Ishikawa (cell line): ENCODE data around the gene CDK1.

ENCODE experiments used
- CEBPB ChIP-seq: IDR thresholded peaks from 2 replicates; pipeline ENCODE4 v1.6.1; 2012
- CREB1 ChIP-seq: IDR thresholded peaks from 2 replicates; pipeline ENCODE4 v1.6.1; 2012; ENCODE audit warnings: low read depth
- EGR1 ChIP-seq: IDR thresholded peaks from 2 replicates; pipeline ENCODE4 v1.6.1; 2012
- EP300 ChIP-seq: IDR thresholded peaks from 2 replicates; pipeline ENCODE4 v1.6.1; 2012; ENCODE audit warnings: borderline replicate concordance
- FOXM1 ChIP-seq: IDR thresholded peaks from 2 replicates; pipeline ENCODE4 v1.6.1; 2012; ENCODE audit warnings: low read depth, borderline replicate concordance
- NFIC ChIP-seq: IDR thresholded peaks from 2 replicates; pipeline ENCODE4 v1.6.1; 2012
- RAD21 ChIP-seq: IDR thresholded peaks from 2 replicates; pipeline ENCODE4 v1.6.1; 2012; ENCODE audit warnings: low read depth
- TAF1 ChIP-seq: IDR thresholded peaks from 2 replicates; pipeline ENCODE4 v1.6.1; 2012; ENCODE audit warnings: low read depth, mild to moderate bottlenecking
- TCF12 ChIP-seq: IDR thresholded peaks from 2 replicates; pipeline ENCODE4 v1.6.1; 2012; ENCODE audit warnings: low read depth
- TEAD4 ChIP-seq: IDR thresholded peaks from 2 replicates; pipeline ENCODE4 v1.6.1; 2012
- YY1 ChIP-seq: IDR thresholded peaks from 2 replicates; pipeline ENCODE4 v1.6.1; 2012; ENCODE audit warnings: low read depth
- ZBTB7A ChIP-seq: IDR thresholded peaks from 2 replicates; pipeline ENCODE4 v1.6.1; 2012; ENCODE audit warnings: low read depth
- TF ChIP-seq, protein P1 (sequence below): IDR thresholded peaks from 2 replicates; pipeline ENCODE4 v1.6.1; 2012
- TF ChIP-seq, protein P2 (sequence below): IDR thresholded peaks from 2 replicates; pipeline ENCODE4 v1.6.1; 2012
- TF ChIP-seq, protein P3 (sequence below): IDR thresholded peaks from 2 replicates; pipeline ENCODE4 v1.6.1; 2012; ENCODE audit warnings: low read depth, mild to moderate bottlenecking

Gene CDK1

DNA sequence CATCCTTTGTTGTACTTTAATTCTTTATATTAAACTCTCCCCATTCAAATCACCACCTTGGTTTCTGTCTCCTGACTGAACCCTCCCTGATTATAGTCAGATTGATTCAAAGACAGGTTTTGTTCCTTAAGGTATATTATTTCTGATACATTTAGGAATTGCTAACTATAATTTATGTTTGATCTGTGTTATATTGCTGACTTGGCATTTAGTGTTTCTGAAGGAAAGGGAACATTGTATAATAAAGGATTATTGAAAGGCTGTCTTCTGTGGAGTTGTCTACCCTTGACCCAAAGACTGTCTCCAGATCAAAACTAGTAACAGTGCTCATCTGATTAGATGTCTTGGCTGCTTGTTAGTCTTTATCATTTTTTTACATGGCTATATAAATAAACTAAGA lies 10.3 kb downstream of the CDK1 start:
- no peak for TF ChIP-seq FOXM1
- no peak for TF ChIP-seq TAF1
- no peak for TF ChIP-seq NFIC
- no peak for TF ChIP-seq YY1
- no peak for TF ChIP-seq CEBPB
- no peak for TF ChIP-seq CREB1
- no peak for TF ChIP-seq EP300
- no peak for TF ChIP-seq RAD21

DNA sequence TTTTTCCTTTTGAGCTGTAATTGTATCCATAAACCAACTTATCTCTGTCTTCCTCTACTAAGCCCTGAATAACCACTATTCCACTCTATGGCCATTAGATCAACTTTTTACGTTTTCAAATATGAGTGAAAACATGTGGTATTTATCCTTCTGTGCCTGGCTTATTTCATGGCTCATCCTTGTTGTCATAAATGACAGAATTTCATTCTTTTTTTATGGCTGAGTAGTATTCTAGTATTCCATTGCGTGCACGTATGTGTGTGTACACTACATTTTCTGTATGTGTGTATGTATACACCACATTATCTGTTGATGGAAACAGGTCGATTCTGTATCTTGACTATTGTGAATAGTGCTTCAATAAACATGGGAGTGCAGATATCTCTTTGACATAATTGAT lies 11.1 kb downstream of the CDK1 start:
- TF ChIP-seq RAD21, result no peak
- no peak for TF ChIP-seq EGR1
- no peak for TF ChIP-seq TEAD4
- TF ChIP-seq EP300, result no peak
- TF ChIP-seq FOXM1, result no peak
- no peak for TF ChIP-seq CREB1
- TF ChIP-seq, protein P1, sequence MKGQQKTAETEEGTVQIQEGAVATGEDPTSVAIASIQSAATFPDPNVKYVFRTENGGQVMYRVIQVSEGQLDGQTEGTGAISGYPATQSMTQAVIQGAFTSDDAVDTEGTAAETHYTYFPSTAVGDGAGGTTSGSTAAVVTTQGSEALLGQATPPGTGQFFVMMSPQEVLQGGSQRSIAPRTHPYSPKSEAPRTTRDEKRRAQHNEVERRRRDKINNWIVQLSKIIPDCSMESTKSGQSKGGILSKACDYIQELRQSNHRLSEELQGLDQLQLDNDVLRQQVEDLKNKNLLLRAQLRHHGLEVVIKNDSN, result no peak
- TF ChIP-seq YY1, result no peak
- no peak for TF ChIP-seq ZBTB7A
- no peak for TF ChIP-seq CEBPB
- TF ChIP-seq, protein P2, sequence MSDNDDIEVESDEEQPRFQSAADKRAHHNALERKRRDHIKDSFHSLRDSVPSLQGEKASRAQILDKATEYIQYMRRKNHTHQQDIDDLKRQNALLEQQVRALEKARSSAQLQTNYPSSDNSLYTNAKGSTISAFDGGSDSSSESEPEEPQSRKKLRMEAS, result no peak
- no peak for TF ChIP-seq NFIC
- no peak for TF ChIP-seq TCF12
- TF ChIP-seq, protein P3, sequence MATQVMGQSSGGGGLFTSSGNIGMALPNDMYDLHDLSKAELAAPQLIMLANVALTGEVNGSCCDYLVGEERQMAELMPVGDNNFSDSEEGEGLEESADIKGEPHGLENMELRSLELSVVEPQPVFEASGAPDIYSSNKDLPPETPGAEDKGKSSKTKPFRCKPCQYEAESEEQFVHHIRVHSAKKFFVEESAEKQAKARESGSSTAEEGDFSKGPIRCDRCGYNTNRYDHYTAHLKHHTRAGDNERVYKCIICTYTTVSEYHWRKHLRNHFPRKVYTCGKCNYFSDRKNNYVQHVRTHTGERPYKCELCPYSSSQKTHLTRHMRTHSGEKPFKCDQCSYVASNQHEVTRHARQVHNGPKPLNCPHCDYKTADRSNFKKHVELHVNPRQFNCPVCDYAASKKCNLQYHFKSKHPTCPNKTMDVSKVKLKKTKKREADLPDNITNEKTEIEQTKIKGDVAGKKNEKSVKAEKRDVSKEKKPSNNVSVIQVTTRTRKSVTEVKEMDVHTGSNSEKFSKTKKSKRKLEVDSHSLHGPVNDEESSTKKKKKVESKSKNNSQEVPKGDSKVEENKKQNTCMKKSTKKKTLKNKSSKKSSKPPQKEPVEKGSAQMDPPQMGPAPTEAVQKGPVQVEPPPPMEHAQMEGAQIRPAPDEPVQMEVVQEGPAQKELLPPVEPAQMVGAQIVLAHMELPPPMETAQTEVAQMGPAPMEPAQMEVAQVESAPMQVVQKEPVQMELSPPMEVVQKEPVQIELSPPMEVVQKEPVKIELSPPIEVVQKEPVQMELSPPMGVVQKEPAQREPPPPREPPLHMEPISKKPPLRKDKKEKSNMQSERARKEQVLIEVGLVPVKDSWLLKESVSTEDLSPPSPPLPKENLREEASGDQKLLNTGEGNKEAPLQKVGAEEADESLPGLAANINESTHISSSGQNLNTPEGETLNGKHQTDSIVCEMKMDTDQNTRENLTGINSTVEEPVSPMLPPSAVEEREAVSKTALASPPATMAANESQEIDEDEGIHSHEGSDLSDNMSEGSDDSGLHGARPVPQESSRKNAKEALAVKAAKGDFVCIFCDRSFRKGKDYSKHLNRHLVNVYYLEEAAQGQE, result no peak
- no peak for TF ChIP-seq TAF1

DNA sequence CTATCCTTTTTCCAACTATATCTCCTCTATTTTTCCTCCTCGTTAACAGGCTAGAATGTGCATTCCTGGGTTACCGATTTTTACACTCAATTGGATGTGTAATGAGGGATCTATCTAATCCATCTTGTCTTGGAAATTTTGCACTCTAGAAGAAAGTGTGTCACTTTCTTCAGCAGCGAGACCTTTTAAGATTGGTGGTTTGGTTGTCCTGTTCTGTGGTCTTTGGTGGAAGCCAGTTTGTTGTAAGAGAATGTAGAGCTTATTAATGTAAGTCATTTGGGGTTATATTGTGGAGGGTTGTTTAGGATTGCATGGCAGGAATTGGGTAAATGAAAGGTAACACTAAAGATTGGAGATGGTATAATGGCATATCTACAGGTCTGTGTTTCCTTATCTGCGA lies 16.7 kb downstream of the CDK1 start:
- TF ChIP-seq YY1 (no peak), RAD21 (no peak), TAF1 (no peak), TCF12 (no peak), NFIC (no peak), ZBTB7A (no peak)
- TF ChIP-seq, protein P3, result no peak
- TF ChIP-seq, protein P2, result no peak

DNA sequence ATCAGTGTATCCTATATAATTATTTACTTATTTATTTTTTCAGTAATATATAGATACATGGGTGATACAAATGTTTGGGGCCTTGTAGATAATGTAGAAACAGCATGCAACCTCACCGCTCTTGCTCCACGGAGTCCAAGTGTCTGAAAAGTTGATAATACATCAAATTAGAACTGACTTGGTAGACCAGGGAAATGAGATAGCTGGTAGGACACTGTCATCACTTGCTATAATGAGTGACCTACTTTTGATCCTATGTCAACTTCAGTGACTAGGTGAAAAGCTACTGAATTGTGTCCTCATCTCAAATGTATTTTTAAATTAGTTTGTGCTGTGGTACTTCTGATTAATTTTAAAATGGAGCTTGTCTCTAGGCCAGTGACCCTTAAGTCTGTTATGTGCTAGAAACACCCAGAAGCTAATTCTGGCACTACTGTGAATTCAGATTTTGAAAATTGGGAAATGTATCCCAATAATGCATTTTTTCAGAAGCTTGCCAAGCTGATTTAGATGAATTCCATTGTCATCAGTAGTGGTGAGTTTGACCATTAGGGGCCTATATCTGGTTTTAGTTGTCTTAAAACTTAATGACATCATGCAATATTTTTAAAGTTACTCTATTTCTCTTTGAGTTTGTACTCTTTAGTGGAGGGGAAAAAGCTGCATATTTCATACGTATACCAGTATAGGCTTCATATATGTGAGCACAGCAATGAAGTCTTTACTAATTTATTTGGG lies 17.4 kb downstream of the CDK1 start:
- no peak for TF ChIP-seq TAF1
- TF ChIP-seq RAD21, result no peak
- TF ChIP-seq YY1, result no peak
- TF ChIP-seq FOXM1, result no peak
- TF ChIP-seq, protein P3, result no peak
- no peak for TF ChIP-seq CREB1
- no peak for TF ChIP-seq EGR1
- TF ChIP-seq CEBPB, result no peak

DNA sequence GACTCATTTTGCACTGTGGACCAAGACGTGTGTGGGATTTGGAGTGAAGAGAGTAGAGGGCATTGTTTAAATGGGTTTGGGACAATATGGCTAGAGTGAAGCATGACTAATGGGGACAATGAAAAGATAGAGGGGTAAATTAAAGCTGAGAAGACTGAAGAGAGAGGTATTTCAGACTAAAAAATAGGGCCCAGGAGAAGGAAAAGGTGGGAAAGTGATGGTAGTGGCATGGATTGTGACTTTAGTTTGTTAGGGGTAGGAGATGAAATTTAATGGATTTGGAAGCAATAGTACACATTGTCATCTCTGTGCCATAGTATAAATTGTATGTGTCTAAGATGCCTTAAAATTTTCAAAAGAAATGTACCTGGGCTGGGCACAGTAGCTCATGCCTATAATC lies 18.2 kb downstream of the CDK1 start:
- TF ChIP-seq, protein P1, result no peak
- TF ChIP-seq TAF1 (no peak), CREB1 (no peak)
